Activated CD4-positive, alpha-beta T cell treated with anti-CD3 and anti-CD28 coated beads for 24 hours (primary cell): ENCODE measurements around the gene DPEP1.

Experiments used
- DNase-seq, 2 donors: peaks; one replicate each; pipeline ENCODE4 v3.0.0-alpha.2; 2020; ENCODE audit warnings: low read depth in 2 of 2

The DPEP1 gene

GRCh38 chr16:89686520-89687091 lies 73.2 kb downstream of the DPEP1 start, which contains the start of gene CDK10:
CDK10 (plus strand) TSS chr16:89686689; CDS start chr16:89686711, 22 bp downstream.
- peak; percentile 85 to 86 for DNase-seq

GRCh38 chr16:89687092-89687940 lies 73.9 kb downstream of the DPEP1 start:
- no peak for DNase-seq
